OCI-LY3 (cell line): Measurements from ENCODE around the gene PLXNC1.

Experiments
- H2AFZ ChIP-seq: fragments of 200-600, 300-600 bp; shearing (Covaris generic); 2 replicates; pipeline ENCODE4 v1.6.0; 2014; ENCODE audit warnings: antibody characterized with exemption, low read depth, low read length
- H3K27ac ChIP-seq: fragments of 200-600, 300-600 bp; sonication (generic); 2 replicates; pipeline ENCODE4 v1.5.1; 2014; ENCODE audit warnings: mild to moderate bottlenecking, low read length, moderate library complexity, mixed read lengths
- H3K27me3 ChIP-seq: fragments of 200-600, 300-600 bp; sonication (generic); 2 replicates; pipeline ENCODE4 v1.6.1; 2014; ENCODE audit warnings: low read depth, low read length, mixed read lengths
- H3K36me3 ChIP-seq: fragments of 200-600, 300-600 bp; sonication (generic); replicated peaks from 2 replicates; pipeline ENCODE3; 2014; ENCODE audit warnings: low read depth, low read length, mixed read lengths
- H3K4me1 ChIP-seq: fragments of 300-600, 200-600 bp; sonication (generic); 2 replicates; pipeline ENCODE4 v1.6.1; 2014; ENCODE audit warnings: low read length, mixed read lengths
- H3K4me2 ChIP-seq: fragments of 200-600, 300-600 bp; sonication (generic); 2 replicates; pipeline ENCODE4 v1.6.1; 2014; ENCODE audit warnings: low read length, mixed read lengths
- H3K4me3 ChIP-seq: fragments of 300-600, 200-600 bp; sonication (generic); 2 replicates; pipeline ENCODE4 v1.5.1; 2014; ENCODE audit warnings: antibody characterized with exemption, mild to moderate bottlenecking, low read length, moderate library complexity
- H3K79me2 ChIP-seq: fragments of 300-600, 200-600 bp; shearing (Covaris generic); 2 replicates; pipeline ENCODE4 v1.6.1; 2014; ENCODE audit warnings: mild to moderate bottlenecking, low read length, mixed read lengths
- H3K9ac ChIP-seq: fragments of 300-600, 200-600 bp; shearing (Covaris generic); 2 replicates; pipeline ENCODE4 v1.6.0; 2014; ENCODE audit warnings: mild to moderate bottlenecking, low read length, moderate library complexity
- H3K9me3 ChIP-seq: fragments of 200-600, 300-600 bp; shearing (Covaris generic); 2 replicates; pipeline ENCODE4 v1.6.1; 2014; ENCODE audit warnings: low read length, mixed read lengths; ENCODE audit not compliant: insufficient read depth
- H4K20me1 ChIP-seq: fragments of 200-600, 300-600 bp; sonication (generic); 2 replicates; pipeline ENCODE4 v1.6.1; 2016; ENCODE audit warnings: low read length, mixed read lengths; ENCODE audit not compliant: insufficient read depth
- CTCF ChIP-seq: fragments of 200-600, 300-600 bp; sonication (generic); IDR thresholded peaks from 2 replicates; pipeline ENCODE4 v1.5.1; 2014; ENCODE audit warnings: antibody characterized with exemption, low read length, low read depth
- EZH2phosphoT487 ChIP-seq: fragments of 200-600 bp; shearing (Covaris generic); IDR thresholded peaks from 2 replicates; pipeline ENCODE4 v1.6.1; 2018; ENCODE audit warnings: antibody characterized with exemption, mixed run types, low read depth

Gene PLXNC1

GRCh38 chr12:94186278-94187241 lies 38.2 kb downstream of the PLXNC1 start:
- Histone ChIP-seq H3K4me2 (no peak overlapping the region), H3K79me2 (no peaks in the 10 kb centered on the region), H2AFZ (no peak overlapping the region), H3K4me1 (no peaks in the 10 kb centered on the region), H3K9ac (no peak overlapping the region), H3K27me3 (peaks cover 19% of the 10 kb centered on the region), H3K9me3 (no peaks in the 10 kb centered on the region), H3K27ac (no peak overlapping the region), H3K4me3 (no peak overlapping the region), H4K20me1 (no peaks in the 10 kb centered on the region), H3K36me3 (no peaks in the 10 kb centered on the region)
- TF ChIP-seq CTCF (no peak), EZH2phosphoT487 (no peak)

GRCh38 chr12:94187361-94187760 lies 39.0 kb downstream of the PLXNC1 start:
- Histone ChIP-seq H2AFZ (no peak overlapping the region), H4K20me1 (no peaks in the 10 kb centered on the region), H3K9ac (no peak overlapping the region), H3K4me2 (no peak overlapping the region), H3K9me3 (no peaks in the 10 kb centered on the region), H3K4me3 (no peak overlapping the region), H3K27ac (no peak overlapping the region), H3K4me1 (no peaks in the 10 kb centered on the region), H3K79me2 (no peaks in the 10 kb centered on the region), H3K27me3 (peaks cover 19% of the 10 kb centered on the region), H3K36me3 (no peaks in the 10 kb centered on the region)
- TF ChIP-seq CTCF: no peak

GRCh38 chr12:94190623-94191022 lies 42.2 kb downstream of the PLXNC1 start:
- no peak overlapping the region for H2AFZ ChIP-seq

More at GRCh38 chr12:94190623-94191022, 42.2 kb downstream of the PLXNC1 start:
- no peaks in the 10 kb centered on the region for H3K79me2 ChIP-seq
- H3K4me1 ChIP-seq: no peaks in the 10 kb centered on the region
- H3K36me3 ChIP-seq: no peaks in the 10 kb centered on the region
- H3K4me2 ChIP-seq: no peak overlapping the region
- H3K27me3 ChIP-seq: peaks cover 2% of the 10 kb centered on the region; the same call in 1 of the 2 replicates
- TF ChIP-seq CTCF (no peak), EZH2phosphoT487 (no peak)
- H3K9ac ChIP-seq: no peak overlapping the region
- no peak overlapping the region for H3K27ac ChIP-seq
- H3K4me3 ChIP-seq: no peak overlapping the region
- H3K9me3 ChIP-seq: no peaks in the 10 kb centered on the region
- H4K20me1 ChIP-seq: no peaks in the 10 kb centered on the region
